HG02798 (cell line): ENCODE measurements around the gene ERMARD.
A peak's percentile ranks its signal among the peaks of the same experiment; 100 is the strongest.

Experiments used
- ATAC-seq: cut with Tn5 transposase; IDR thresholded peaks from one replicate; pipeline ENCODE4 v1.9.1; 2021; ENCODE audit warnings: mild to moderate bottlenecking; ENCODE audit not compliant: unreplicated experiment, poor library complexity

The ERMARD gene

DNA sequence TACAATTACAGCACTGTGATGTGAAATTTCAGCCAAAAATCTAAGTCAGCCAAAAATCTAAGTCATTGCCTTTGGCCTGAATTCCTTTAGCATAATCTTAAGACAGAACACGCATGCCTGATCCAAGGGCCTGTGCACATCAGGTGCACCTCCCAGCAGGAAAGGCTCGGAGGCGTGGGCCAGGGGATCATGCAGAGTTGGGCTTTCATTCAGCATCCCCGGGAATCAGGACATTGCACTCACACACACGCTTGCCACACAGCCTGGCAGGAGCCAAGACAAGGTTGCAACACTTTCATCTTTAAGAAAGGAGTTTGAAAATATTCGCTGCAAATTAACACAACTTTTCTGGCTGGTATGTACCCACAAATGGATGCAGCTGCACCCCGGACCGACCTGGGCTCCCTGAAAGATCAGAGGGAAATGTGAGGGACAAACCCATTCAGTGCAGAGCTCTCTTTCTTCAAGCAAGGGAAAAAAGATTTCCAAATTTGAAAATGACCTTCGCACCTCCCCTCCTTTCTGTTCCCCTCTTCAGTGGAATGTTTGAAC is 48.8 kb downstream of the ERMARD start:
- ATAC-seq: no peak

DNA sequence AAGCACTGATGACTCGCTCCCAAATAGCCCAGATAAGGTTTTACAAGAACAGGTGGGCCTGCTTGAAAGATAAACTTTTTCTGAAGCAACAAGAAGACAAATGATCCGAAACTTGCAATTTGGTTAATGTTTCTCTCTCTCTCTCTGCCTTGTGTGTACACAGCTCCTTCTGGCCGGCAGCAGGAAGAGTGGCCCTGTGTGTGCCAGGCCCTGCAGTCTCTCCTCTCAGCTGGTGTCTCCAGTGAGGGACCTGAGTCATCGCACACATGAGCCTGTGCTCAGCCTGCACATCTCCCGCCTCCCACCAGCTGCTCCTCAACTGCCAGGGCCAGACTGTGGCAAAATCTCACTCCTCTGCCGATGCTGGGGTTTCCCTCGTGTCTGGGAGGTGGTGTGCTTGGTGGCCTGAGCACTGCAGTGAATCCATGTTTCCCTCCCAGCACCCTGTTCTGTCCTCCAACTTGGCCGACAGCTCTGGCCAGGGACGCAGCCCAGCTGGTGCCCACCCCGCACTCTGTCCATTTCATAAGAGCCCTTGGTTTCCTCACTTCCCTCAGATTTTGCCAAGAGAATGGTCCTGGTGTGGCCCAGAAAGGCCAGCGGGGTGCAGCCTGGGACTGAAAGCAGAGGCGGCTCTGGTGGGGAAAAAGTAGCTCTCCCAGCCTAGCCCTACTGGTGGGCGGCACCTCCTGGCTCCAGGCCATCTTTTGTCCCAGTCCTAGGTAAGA is 49.4 kb downstream of the ERMARD start:
- no peak for ATAC-seq

DNA sequence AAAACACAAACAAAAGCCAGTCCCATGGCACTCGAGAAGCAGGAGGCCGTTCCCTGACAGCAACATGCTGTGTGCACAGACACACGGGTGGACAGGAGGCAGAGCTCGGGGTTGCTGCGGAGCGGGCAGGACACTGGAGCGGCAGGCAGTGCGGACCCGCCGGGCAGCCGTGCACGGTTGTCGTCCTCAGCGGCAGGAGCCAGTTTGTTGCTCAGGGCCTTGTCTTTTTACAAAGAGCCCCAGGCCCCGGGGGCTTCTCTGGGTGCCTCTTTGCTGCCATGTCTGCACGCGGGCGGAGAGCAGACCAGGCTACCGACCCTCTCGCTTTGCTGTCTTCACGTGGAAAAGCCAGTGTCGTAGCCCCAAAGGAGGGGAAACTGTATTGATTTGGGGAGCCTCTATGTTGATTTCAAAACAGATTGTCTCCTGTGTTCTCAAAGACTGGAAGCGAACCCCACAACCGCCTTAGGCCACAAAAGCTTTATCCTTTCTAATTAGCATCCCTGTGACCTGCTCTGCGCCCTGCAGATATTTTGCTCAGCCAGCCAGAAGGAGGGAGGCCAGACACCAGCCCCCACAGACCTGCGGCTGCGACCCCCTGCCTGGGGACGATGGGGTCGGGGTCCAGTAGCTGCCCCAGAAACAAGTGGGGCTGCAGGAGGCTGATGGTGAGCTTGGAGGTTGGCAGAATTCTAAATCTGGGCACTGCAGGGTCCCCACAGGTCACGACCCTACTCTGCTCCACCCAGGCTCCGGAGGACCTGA is 50.2 kb downstream of the ERMARD start:
- ATAC-seq: no peak

DNA sequence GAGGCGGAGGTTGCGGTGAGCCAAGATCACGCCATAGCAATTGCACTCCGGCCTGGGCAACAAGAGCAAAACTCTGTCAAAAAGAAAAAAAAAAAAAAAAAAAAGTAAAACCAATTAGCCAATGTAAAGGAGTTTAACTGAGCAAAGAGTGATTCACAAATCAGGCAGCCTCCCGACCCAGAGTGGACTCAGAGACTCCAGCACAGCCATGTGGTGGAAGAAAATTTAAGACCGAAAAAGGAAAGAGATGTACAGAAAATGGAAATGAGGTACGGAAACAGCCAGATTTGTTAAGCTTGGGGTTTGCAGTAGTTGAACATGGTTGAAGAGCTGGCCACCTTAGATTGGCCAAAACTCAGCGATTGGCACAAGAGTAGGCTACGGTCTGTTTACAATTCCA is 51.4 kb downstream of the ERMARD start:
- no peak for ATAC-seq

DNA sequence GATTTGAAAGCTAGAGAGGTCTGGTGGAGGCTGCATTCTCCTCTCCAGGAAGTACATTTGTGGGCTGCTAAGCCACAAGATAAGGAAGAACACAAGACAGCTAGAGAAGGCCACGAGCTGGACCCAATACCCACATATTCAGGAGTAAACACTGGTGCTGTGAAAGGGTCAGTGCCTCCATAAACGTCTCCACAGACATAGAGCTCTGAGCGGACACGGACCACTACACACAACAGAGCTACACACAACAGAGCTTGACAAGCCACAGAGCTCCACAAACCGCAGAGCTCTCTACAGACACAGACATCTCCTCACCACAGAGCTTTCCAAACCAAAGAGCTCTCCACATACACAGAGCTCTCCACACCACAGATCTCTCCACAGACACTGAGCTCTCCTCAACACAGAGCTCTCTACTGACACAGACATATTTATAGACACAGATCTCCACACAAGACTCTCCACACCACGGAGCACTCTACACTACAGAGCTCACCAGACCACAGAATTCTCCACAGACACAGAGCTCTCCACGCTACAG is 51.9 kb downstream of the ERMARD start:
- peak; percentile 33 for ATAC-seq

DNA sequence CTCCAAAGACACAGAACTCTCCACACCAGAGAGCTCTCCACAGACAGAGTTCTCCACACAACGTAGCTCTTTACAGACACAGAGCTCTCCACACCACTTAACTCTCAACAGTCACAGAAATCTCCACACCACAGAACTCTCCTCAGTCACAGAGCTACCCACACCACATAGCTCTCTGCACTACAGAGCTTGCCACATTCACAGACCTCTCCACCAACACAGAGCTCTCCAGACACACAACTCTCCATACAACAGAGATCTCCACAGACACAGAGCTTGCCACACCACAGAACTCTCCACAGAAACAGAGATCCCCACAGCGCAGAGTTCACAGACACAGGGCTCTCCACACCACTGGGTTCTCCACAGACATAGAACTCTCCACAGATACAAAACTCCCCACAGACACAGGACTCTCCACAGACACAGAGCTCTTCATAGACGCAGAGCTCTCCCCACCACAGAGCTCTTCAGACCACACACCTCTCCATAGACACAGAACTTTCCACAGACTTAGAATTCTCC is 52.5 kb downstream of the ERMARD start:
- ATAC-seq: no peak

DNA sequence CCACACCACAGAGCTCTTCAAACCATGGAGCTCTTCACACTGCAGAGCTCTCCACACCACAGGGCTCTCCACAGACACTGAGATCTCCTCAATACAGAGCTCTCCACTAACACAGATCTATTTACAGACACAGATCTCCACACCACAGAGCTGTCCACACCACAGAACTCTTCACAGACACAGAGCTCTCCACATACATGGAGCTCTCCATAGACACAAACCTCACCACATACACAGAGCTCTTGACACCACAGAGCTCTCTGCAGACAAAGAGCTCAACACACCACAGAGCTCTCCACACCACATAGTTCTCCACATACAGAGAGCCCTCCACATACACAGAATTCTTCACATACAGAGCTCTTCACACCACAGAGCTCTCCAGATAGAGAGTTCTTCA is 53.0 kb downstream of the ERMARD start:
- ATAC-seq: no peak

DNA sequence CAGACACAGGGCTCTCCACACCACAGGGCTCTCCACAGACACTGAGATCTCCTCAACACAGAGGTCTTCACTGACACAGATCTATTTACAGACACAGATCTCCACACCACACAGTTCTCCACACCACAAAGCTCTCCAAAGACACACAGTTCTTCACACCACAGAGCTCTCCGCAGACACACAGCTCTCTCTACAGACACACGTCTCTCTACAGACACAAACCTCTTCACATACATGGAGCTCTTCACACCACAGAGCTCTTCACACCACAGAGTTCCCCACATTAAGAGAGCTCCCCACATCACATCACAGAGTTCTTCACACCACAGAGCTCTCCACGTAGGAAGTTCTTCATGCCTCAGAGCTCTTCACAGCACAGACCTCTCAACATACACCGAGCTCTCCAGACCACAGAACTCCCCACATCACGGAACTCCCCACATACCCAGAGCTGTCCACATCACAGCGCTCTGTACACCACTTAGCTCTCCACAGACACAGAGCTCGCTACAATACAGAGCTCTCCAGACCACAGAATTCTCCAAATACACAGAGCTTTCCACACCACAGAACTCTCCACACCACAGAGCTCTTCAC is 53.9 kb downstream of the ERMARD start:
- ATAC-seq: peak; percentile 31

DNA sequence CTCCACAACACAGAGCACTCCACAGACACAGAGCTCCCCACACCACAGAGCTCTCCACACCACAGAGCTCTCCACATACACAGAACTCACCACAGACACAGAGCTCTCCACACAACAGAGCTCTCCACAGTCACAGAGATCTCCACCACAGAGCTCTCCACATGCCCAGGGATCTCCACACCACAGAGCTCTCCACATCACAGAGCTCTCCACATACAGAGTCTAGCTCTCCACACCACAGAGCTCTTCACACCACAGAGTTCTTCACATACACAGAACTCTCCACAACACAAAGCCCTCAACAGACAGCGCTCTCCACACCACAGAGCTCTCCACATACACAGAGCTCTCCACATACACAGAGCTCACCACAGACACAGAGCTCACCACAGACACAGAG is 55.3 kb downstream of the ERMARD start:
- ATAC-seq: no peak

DNA sequence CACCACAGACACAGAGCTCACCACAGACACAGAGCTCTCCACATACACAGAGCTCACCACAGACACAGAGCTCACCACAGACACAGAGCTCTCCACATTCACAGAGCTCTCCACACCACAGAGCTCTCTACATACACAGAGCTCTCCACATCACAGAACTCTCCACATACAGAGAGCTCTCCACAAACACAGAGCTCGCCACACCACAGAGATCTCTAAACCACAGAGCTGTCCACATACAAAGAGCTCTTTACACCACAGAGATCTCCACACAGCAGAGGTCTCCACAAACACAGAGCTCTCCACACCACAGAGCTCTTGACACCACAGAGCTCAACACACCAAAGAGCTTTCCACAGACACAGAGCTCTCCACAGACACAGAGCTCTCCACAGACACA is 55.8 kb downstream of the ERMARD start:
- ATAC-seq: no peak

DNA sequence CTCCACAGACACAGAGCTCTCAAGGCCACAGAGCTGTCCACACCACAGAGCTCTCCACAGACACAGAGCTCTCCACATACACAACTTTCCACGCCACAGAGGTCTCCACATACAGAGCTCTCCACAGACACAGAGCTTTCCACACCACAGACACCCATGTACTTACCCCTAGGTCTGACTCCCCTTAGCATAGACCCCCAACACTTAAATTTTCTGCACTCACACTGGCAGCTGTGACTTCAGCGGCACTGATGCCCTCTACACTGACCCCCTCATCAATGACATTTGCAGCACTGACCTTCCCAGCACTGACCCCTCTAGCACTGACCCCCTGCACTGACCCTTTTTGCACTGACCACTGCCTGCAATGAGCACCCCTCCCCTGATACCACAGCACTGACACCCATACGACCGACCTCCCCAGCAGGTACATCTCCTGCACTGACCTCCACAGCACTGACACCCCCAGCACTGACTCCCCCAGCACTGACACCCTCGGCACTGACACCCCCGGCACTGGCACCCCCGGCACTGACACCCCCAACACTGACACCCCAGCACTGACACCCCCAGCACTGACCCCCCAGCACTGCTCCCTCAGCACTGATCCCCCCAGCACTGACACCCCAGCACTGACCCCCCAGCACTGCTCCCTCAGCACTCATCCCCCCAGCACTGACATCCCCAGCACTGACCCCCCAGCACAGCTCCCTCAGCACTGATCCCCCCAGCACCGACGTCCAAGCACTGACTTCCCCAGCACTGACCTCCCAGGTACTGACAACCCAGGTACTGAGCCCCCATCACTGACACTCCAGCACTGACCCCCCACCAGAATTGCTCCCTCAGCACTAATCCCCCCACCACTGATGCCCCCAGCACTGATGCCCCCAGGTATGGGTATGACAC is 56.5 kb downstream of the ERMARD start:
- ATAC-seq: no peak

DNA sequence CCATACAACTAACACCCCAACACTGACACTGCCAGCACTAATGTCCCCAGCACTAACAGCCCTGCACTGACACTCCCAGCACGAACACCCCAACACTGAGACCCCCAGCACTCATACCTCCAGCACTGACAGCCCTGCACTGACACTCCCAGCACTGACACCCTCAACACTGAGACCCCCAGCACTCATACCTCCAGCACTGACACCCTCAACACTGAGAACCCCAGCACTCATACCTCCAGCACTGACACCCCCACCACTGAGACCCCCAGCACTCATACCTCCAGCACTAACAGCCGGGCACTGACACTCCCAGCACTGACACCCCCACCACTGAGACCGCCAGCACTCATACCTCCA is 57.2 kb downstream of the ERMARD start:
- no peak for ATAC-seq

DNA sequence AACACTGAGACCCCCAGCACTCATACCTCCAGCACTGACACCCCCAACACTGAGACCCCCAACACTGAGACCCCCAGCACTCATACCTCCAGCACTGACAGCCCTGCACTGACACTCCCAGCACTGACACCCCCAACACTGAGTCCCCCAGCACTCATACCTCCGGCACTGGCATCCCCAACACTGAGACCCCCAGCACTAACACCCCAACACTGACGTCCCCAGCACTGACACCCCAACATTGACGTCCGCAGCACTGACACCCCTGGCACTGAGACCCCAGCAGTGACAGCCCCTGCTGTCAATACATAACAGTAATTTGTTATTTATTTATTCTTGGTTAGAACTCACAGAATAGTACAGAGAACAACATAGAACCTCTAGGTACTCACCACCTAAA is 58.0 kb downstream of the ERMARD start:
- no peak for ATAC-seq

DNA sequence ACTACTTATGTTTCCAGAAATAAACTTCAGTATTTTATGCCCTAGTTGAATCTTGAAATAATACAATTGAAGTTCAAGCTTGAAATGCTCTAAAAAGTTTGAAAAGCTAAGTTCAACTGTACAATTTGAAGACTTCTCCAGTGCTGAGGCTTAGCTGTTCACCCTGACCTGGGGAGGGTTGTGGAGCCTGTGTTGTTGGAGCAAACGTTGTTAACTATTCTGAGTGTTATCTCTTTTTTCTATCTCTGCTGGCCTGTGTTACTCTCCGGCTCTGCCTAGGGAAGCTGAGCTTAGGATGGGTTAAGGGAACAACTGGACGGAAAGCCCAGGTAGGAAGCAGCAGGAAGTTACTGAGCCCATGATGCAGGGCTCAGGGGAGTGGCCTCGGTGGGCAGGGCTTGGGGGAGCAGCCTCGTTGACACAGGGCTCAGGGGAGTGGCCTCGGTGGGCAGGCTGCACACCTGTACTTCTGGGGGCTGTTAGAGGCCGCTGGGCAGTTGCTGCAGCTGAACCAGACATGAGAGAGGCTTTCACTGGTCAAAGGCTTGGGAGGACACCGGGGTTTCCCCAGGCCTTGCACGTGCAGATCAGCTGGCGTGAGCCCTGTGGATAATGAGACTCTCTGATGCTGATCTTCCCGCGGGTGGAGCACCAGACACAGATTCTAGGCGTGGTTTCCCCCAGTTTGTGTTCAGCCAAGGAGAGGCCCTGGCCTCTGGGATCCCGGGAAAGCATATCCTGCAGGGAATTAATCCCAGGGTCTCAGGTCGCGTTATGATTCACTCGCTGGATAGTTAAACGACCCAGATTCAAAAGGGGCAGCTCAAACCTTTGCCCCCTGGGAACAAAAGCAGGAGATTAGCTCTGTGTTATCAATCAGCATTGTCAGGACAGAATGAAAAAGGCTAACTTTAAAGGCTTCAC is 58.9 kb downstream of the ERMARD start:
- no peak for ATAC-seq

DNA sequence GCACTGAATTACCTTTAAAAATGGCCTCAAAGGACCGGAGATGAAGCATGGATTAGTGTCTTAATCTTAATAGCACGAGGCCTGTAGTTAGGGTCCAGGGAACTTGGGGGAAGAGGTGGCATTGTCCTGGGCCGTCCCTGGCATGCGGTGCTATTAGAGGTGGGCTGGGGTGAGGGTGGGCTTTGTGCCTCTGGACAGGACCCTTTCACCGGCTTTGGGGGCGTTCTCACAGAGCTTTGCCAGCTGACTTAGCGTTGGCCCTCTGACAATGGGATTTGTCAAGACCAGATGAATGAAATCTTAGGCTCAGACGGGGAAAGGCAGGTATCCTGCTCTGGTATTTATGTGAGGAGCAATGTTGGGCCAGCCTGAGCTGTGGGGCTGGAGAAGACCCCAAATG is 59.6 kb downstream of the ERMARD start:
- no peak for ATAC-seq

DNA sequence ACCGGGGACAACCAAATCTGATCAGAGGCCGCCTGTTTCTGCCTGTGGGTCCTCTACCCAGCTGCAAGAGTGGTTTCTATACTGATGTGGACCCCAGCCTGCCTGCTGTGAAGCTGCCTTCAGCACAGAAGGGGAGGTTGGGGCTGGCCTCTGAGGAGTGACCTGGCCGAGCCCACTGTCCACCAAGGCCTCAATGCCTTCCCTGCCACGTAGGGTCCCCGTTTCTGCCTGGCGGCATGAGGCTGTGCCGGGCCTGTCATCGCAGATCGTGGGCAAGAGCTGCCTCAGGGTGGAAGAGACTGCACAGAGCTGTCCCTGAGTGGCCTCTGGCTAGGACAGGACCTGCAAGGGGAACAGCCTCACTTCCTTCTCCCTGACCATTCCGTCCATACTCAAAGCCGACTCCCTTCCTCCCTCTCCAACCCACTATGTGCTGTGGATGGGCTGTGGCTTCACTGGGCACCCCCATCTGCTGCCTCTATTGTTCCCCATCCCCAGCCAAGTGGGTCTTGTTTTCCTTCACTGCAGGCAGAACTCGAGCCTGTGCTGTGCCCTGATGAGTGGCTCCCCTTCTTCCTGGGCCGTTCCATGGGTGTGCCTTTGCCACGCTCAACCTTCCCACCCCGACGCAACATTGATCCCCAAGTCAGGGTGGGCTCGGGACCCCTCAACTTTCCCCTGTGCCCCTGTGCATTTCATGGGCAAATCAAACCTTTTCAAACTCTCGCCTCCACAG is 60.3 kb downstream of the ERMARD start:
- no peak for ATAC-seq

DNA sequence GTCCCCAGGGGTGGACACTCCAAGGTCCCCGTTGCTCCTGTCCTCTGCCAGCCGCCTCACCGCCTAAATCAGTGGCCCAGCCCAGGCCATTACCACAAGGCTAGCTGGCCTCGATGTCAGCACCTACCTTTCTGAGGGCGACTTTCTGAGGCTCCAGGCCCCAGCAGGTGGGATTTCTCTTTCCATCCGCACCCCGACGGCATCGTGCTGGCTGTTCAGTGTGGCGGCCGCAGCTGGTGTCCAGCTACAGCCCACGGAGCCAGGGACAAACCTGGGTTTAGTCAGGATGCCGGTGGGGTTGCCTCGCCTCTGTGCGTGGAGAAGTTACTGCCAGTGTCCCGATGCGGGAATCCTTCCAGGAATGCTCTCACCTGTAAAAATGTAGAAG is 60.8 kb downstream of the ERMARD start:
- no peak for ATAC-seq

DNA sequence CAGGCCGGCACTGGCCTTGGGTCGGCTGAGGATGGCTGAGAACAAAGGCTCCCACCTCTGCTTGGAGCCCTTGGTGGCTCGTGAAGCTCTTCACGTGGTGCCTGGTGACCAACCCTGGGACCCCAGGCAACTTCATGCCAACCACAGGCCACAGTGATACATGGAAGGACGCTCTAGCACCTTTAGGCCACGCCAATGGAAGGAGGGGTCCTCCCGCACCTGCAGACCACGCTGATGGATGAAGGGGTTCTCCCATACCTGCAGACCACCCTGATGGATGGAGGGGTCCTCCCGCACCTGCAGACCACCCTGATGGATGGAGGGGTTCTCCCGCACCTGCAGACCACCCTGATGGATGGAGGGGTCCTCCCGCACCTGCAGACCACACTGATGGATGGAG is 62.5 kb downstream of the ERMARD start:
- ATAC-seq: no peak
